ENCODE data around the gene RGS2.

Gene RGS2

DNA sequence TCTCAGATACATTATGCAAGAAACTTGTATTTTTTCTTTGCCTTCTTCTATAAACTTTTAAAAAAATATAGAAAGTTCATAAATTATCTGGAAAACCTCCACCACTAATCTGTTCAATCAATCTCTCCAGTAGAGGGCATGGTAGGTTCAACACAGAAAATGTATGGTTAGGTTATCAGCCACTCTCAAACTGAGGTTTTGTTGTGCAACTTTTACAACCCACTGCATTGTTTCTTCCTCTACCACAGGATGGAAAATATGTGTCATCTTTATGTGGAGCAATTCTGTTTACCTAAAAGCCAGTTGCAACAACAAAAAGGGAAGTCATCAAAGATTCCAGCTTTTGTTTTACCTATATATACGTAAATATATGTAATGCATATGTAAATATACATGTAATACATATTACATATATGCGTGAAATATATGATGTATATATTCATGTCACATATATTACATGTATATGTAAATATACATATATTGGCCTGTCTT lies 3.0 kb upstream of the RGS2 start:
- ATAC-seq (replicated peaks) (peak; percentile 43), DNase-seq (peak; percentile 33 to 42 (median 37))
- H3K4me3 Mint-ChIP-seq: peak overlapping the region; percentile 25 to 41
- peaks cover 45% of the 10 kb centered on the region for H3K36me3 Mint-ChIP-seq (ENCODE audit: insufficient read depth)
- H3K27me3 Mint-ChIP-seq: no peaks in the 10 kb centered on the region
- H3K4me1 Mint-ChIP-seq (ENCODE audit: low read depth in 2 of 2): peaks cover 27 to 28% of the 10 kb centered on the region in 2 donors
- H3K9me3 Mint-ChIP-seq: no peaks in the 10 kb centered on the region
- peak overlapping the region; percentile 64 to 98 for H3K27ac Mint-ChIP-seq

DNA sequence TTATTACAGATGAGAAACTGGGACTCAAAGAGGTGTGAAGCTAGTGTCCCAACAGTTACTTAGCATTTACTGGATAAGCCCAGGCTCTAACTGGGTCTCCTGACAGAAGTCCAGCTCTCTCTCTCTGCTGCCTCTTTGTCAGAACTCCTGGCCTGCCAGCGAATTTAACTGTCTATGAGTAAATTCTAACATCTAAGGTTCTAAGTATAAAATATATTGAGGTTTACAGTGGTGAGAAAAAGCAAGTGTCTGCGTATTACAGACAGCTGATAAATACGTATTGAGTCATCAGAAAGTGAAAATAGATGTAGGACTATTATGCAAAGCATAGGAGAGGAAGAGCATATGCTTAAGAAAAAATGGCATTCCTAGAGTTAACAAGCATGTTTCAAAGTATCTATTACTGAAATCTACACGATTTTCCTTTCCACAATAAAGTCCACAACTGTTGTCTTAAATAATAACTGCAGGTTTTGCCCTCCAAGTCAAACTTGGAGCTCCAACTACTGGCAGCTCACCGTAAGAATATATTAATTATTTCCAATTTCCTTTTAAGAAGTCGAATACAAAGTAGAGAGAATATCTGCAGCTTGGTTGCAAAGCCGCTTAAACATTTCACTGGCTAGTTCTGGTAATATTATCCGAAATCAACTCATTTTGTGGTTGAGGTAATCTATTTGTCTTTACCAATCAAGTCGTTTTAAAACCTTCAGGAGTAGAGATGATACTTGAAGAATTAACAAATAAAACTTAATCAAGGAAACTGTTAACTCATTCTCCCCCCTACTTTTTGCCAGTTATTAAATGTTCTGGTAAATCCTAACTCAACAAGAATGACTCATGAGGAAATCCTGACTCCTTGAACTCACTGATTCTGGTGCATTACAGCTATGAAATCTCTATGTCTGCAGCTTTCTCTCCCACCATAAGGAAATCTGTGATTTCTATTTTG lies 1.4 kb upstream of the RGS2 start:
- peak overlapping the region; percentile 97 to 100 for H3K4me3 Mint-ChIP-seq
- H3K27me3 Mint-ChIP-seq: no peaks in the 10 kb centered on the region
- ATAC-seq (replicated peaks) (peak; percentile 27), DNase-seq (peak in 2 of 3 experiments; percentile 5 to 11)
- peak overlapping the region; percentile 98 to 100 for H3K27ac Mint-ChIP-seq
- H3K4me1 Mint-ChIP-seq (ENCODE audit: low read depth in 2 of 2): peaks cover 28 to 29% of the 10 kb centered on the region in 2 donors
- H3K36me3 Mint-ChIP-seq (ENCODE audit: insufficient read depth): peaks cover 56% of the 10 kb centered on the region
- H3K9me3 Mint-ChIP-seq: no peaks in the 10 kb centered on the region

DNA sequence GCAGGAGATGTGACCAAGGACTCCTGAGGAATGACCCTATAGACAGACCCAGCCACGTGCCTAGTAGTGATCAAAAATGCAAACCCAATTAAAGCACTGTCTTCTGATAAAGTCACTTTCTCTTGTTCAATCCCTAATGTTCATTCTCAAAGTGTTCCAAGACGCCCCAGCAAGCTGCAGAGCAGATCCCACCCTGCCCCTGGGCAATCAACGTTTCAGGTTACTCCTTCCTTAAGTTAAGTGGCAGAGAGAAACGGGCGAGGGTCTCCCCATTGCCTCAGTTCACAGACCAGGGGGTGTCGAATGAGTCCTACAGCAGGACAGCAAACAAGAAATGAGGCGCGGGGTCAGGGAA lies 699 bp upstream of the RGS2 start:
- peaks cover 28 to 29% of the 10 kb centered on the region in 2 donors for H3K4me1 Mint-ChIP-seq (ENCODE audit: low read depth in 2 of 2)
- DNase-seq: peak in 1 of 3 experiments; percentile 3
- H3K27me3 Mint-ChIP-seq: no peaks in the 10 kb centered on the region
- H3K4me3 Mint-ChIP-seq: peak overlapping the region; percentile 97 to 100
- H3K27ac Mint-ChIP-seq: peak overlapping the region; percentile 98 to 100
- ATAC-seq (replicated peaks): no peak
- no peaks in the 10 kb centered on the region for H3K9me3 Mint-ChIP-seq
- peaks cover 58% of the 10 kb centered on the region for H3K36me3 Mint-ChIP-seq (ENCODE audit: insufficient read depth)

DNA sequence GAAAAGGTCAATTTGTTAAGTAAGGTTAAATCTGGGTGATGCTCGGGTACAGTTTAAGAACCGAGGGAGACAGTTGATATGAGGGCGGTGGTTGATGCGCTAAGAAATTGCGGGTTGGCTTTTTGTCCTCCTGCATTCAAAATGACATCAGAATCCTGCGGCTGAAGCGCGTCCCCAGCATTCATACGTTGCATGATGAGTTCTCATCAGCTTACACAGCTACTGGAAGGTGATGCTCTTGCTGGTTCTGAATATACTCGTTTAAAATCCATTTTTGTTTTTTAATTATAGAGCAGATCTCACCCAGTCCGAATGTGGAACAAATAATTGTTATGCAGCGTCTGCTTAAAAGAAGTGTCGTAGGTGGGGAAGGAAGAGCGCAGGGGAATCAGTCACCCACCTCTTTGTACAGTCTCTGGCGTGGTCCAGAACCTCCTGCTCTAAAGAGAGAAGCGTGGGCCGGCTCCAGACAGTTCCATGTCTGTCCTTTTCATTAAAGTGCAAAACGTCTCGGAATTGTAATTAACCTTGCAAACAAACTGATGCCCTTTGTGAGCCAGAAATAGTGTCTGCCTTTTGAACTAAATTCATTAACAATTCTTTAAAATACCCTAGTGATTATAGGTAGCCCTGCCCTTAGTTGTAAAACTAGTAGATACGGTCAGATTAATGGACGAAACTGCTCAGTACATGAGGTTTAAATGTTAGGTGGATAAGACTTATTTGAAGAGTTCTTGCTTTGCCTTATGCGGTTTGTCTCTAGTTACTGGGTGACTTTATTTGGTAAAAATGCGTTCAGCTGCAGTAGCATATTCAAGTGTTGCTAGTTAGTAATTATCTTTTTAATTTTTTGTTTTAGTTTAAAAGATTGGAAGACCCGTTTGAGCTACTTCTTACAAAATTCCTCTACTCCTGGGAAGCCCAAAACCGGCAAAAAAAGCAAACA lies 741 bp downstream of the RGS2 start:
- Mint-ChIP-seq H3K9me3 (no peaks in the 10 kb centered on the region), H3K4me3 (peak overlapping the region; percentile 97 to 100), H3K27ac (peak overlapping the region; percentile 98 to 100), H3K36me3 (ENCODE audit: insufficient read depth) (peaks cover 58% of the 10 kb centered on the region), H3K4me1 (ENCODE audit: low read depth in 2 of 2) (peaks cover 28 to 29% of the 10 kb centered on the region in 2 donors), H3K27me3 (no peaks in the 10 kb centered on the region)
- DNase-seq (peak; percentile 39 to 54 (median 41)), ATAC-seq (replicated peaks) (peak; percentile 44)

DNA sequence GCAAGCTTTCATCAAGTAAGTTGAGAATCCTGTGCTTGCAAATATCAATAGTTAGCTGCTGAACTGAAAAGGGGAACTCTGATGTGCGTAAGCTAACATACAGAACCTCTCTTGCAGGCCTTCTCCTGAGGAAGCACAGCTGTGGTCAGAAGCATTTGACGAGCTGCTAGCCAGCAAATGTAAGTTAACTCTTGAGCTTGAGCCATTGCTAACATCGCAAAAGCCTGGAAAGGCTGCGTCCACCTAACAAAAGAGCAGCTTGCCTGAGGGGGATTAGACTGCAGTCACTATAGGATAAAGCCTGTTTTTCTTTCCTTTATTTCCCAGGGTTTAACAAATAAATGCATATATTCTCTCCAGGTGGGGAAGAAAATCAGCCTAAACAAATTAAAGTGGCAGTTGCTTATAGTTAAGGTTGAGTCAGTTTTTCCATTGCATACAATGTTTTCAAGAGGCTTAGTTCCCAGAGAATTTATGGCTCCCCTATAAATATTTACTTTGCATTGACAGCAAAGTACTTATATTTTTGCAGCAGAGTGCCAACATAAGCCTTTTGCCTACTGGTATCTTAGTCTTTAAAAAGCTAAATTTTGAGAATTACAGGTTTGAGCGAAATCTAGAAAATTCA lies 1.5 kb downstream of the RGS2 start:
- H3K4me1 Mint-ChIP-seq (ENCODE audit: low read depth in 2 of 2): peaks cover 28 to 29% of the 10 kb centered on the region in 2 donors
- peak overlapping the region; percentile 70 to 98 for H3K27ac Mint-ChIP-seq
- H3K9me3 Mint-ChIP-seq: no peaks in the 10 kb centered on the region
- no peak for ATAC-seq (replicated peaks)
- no peak for DNase-seq
- peak overlapping the region; percentile 97 to 100 for H3K4me3 Mint-ChIP-seq
- H3K36me3 Mint-ChIP-seq (ENCODE audit: insufficient read depth): peaks cover 56% of the 10 kb centered on the region
- no peaks in the 10 kb centered on the region for H3K27me3 Mint-ChIP-seq

DNA sequence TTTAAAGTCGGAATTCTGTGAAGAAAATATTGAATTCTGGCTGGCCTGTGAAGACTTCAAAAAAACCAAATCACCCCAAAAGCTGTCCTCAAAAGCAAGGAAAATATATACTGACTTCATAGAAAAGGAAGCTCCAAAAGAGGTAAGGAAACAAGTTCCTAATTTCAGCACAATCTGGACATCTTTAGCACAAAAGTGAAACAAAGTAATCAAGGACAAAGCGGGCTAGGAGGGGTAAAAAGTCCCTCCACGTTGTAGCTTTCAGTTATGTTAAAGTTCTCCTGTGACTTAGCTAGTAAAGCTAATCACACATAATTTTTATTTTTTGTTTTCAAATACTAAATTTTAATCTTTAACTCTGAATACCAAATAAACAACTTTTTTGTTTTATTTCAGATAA lies 2.2 kb downstream of the RGS2 start:
- peak overlapping the region in 1 of 2 donors; percentile 36 for H3K4me3 Mint-ChIP-seq
- ATAC-seq (replicated peaks) (no peak), DNase-seq (no peak)
- peaks cover 51% of the 10 kb centered on the region for H3K36me3 Mint-ChIP-seq (ENCODE audit: insufficient read depth)
- H3K27ac Mint-ChIP-seq: peak overlapping the region in 1 of 2 donors; percentile 70
- peaks cover 28 to 29% of the 10 kb centered on the region in 2 donors for H3K4me1 Mint-ChIP-seq (ENCODE audit: low read depth in 2 of 2)
- no peaks in the 10 kb centered on the region for H3K27me3 Mint-ChIP-seq
- no peaks in the 10 kb centered on the region for H3K9me3 Mint-ChIP-seq

DNA sequence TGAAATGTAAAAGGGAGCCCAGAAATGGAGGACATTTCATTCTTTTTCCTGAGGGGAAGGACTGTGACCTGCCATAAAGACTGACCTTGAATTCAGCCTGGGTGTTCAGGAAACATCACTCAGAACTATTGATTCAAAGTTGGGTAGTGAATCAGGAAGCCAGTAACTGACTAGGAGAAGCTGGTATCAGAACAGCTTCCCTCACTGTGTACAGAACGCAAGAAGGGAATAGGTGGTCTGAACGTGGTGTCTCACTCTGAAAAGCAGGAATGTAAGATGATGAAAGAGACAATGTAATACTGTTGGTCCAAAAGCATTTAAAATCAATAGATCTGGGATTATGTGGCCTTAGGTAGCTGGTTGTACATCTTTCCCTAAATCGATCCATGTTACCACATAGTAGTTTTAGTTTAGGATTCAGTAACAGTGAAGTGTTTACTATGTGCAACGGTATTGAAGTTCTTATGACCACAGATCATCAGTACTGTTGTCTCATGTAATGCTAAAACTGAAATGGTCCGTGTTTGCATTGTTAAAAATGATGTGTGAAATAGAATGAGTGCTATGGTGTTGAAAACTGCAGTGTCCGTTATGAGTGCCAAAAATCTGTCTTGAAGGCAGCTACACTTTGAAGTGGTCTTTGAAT lies 2.9 kb downstream of the RGS2 start:
- H3K27me3 Mint-ChIP-seq: no peaks in the 10 kb centered on the region
- no peak overlapping the region for H3K4me3 Mint-ChIP-seq
- H3K36me3 Mint-ChIP-seq (ENCODE audit: insufficient read depth): peaks cover 50% of the 10 kb centered on the region
- H3K4me1 Mint-ChIP-seq (ENCODE audit: low read depth in 2 of 2): peaks cover 27 to 28% of the 10 kb centered on the region in 2 donors
- H3K9me3 Mint-ChIP-seq: no peaks in the 10 kb centered on the region
- no peak for ATAC-seq (replicated peaks)
- DNase-seq: no peak
- H3K27ac Mint-ChIP-seq: no peak overlapping the region

DNA sequence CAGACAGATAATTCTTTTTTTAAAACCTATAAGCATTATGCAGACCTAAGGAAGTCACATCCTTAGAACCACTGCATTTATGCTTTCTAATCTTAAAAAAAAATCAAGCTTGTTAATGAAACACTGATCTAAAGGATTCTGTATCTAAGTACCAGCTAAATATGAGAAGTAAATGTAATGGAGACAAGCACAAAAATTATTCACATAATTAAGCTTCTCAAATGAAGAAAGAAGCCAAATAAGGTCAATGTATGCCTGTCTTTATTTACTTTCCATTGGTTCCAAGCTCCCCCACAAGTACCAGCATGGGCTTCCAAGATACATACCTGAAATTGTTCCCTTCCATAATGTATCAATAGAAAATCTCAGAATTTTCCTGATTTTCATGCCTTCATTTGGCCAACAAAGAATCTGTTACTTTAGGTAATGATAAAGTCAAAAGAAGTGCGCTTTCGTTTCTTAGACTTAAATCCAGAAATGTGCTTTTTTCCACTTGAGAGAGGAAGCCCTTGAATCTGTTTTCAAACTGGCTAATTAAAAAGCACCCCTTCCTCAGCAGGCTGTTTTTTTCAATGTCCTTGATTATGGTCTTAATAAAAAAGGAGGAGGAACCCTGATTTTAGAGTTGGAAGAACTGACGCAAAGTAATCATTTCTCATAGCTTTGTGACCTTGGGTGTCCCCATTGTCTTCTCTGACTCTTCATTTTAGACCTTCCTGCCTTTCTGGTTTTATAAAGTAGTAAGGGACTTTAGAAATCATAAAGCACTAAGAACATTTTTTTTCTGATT lies 3.8 kb downstream of the RGS2 start:
- H3K36me3 Mint-ChIP-seq (ENCODE audit: insufficient read depth): peaks cover 41% of the 10 kb centered on the region
- ATAC-seq (replicated peaks): no peak
- H3K4me3 Mint-ChIP-seq: no peak overlapping the region
- no peak overlapping the region for H3K27ac Mint-ChIP-seq
- H3K4me1 Mint-ChIP-seq (ENCODE audit: low read depth in 2 of 2): peaks cover 18 to 22% of the 10 kb centered on the region in 2 donors
- no peaks in the 10 kb centered on the region for H3K9me3 Mint-ChIP-seq
- no peak for DNase-seq
- no peaks in the 10 kb centered on the region for H3K27me3 Mint-ChIP-seq

DNA sequence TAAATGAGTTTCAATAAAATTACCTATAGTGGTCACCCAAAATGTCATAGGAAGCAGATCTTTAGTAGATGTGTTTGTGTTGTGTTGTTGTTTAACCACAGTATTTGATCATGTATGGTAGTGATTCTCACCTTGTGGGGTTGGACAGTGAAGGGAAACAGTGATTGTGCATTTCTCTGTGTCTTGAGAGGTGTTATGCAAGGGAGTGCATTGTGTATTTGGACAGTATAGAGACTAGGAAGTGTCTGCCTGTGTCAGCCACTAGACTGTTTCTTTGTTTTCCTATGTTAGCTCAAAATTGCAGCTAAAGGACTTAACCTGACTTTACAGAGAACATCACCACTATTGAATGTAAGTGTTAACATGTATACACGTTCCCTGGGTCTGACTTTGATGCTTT lies 6.0 kb downstream of the RGS2 start:
- no peaks in the 10 kb centered on the region for H3K27me3 Mint-ChIP-seq
- peak; percentile 10 for ATAC-seq (replicated peaks)
- H3K36me3 Mint-ChIP-seq (ENCODE audit: insufficient read depth): peaks cover 24% of the 10 kb centered on the region
- H3K27ac Mint-ChIP-seq: no peak overlapping the region
- no peak overlapping the region for H3K4me3 Mint-ChIP-seq
- peaks cover 0 to 3% of the 10 kb centered on the region in 2 donors for H3K4me1 Mint-ChIP-seq (ENCODE audit: low read depth in 2 of 2)
- no peaks in the 10 kb centered on the region for H3K9me3 Mint-ChIP-seq
- DNase-seq: no peak

DNA sequence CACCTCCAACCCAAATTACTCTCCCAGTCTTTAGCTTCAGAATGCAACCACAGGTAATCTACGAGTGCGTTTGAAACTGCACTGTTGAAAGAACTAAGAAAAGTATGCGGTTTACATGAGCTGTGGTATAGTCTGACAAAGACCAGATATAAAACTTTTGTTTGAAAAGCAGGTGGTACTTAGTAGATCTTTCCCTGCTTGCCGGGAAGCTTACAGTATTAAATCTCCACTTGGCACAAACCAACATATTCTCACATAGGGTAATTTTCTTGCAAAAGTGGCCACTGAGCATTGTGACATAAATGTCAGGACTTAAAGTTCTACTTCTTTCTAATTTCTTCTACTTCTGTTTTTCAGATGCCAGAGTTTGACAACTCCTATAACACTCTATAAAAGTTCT lies 8.4 kb downstream of the RGS2 start:
- Mint-ChIP-seq H3K27ac (no peak overlapping the region), H3K4me3 (no peak overlapping the region), H3K27me3 (no peaks in the 10 kb centered on the region), H3K4me1 (ENCODE audit: low read depth in 2 of 2) (no peaks in the 10 kb centered on the region), H3K36me3 (ENCODE audit: insufficient read depth) (peaks cover 5% of the 10 kb centered on the region), H3K9me3 (no peaks in the 10 kb centered on the region)
- no peak for DNase-seq
- no peak for ATAC-seq (replicated peaks)

DNA sequence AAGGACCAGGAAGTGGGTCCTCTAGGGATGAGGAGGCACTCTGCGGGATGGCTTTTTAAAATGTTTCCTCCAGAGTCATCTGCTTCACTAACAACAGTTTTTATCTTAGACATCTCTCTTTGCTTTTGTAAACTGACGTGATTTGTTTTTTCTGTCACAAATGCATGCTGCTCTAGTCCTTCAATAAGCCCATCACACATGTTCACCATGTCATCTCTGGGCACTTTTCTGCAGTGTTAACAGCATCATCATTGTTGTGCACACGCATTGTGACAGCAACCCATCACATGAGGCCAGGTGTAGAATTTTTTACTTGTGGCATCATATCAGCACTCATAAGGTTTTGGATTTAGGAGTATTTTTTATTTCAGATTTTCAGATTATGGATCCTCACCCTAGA lies 12.5 kb downstream of the RGS2 start:
- Mint-ChIP-seq H3K9me3 (no peaks in the 10 kb centered on the region), H3K36me3 (ENCODE audit: insufficient read depth) (no peaks in the 10 kb centered on the region), H3K27ac (no peak overlapping the region), H3K27me3 (peaks cover 5 to 8% of the 10 kb centered on the region in 2 donors), H3K4me3 (no peak overlapping the region), H3K4me1 (ENCODE audit: low read depth in 2 of 2) (no peaks in the 10 kb centered on the region)
- DNase-seq: no peak
- ATAC-seq (replicated peaks): no peak

DNA sequence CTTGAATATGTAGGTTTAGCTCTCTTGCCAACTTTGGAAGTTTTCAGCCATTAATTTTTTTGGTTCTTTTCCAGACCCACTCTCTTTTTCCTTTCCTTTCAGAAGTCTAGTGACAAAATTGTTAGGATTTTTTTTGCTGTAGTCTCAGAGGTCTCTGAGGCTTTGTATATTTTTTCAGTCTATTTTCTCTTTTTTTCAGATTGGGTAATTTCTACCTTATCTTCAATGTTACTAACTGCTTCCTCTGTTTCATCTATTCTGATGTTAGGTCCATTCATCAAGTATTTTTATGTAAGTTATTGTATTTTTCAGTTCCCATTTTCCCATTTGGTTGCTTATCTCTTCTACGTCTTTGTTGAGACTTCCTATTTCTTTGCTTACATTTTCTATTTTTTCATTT lies 15.7 kb downstream of the RGS2 start:
- Mint-ChIP-seq H3K27ac (no peak overlapping the region), H3K36me3 (ENCODE audit: insufficient read depth) (no peaks in the 10 kb centered on the region)

More for the DNA sequence above, 15.7 kb downstream of the RGS2 start:
- Mint-ChIP-seq H3K9me3 (no peaks in the 10 kb centered on the region), H3K4me1 (ENCODE audit: low read depth in 2 of 2) (no peaks in the 10 kb centered on the region), H3K27me3 (peaks cover 23 to 30% of the 10 kb centered on the region in 2 donors), H3K4me3 (no peak overlapping the region)
- DNase-seq (no peak), ATAC-seq (replicated peaks) (no peak)
